GM21367 (cell line): ENCODE measurements around the gene RPP14.
A peak's percentile ranks its signal among the peaks of the same experiment; 100 is the strongest.
"Not testable (repeated sequence)": the region's sequence is repeated elsewhere in the genome, so short reads cannot be mapped to it uniquely, and the experiment has no call there.

Source experiments
- ATAC-seq: cut with Tn5 transposase; IDR thresholded peaks from one replicate; pipeline ENCODE4 v1.9.1; 2021; ENCODE audit not compliant: unreplicated experiment

RPP14 gene

GRCh38 chr3:58305882-58306711 is at the start of gene RPP14, which contains the start of gene HTD2:
Gene RPP14, plus strand, starts transcription at chr3:58306245. Its CDS starts 4,085 bp downstream, at chr3:58310330.
Gene HTD2, plus strand, starts transcription at chr3:58306520. Its CDS starts 11,094 bp downstream, at chr3:58317614.
- peak; percentile 85 for ATAC-seq

- ATAC-seq: no peak
Observed at GRCh38 chr3:58256511-58256910, 49.5 kb upstream of the RPP14 start.

DNA sequence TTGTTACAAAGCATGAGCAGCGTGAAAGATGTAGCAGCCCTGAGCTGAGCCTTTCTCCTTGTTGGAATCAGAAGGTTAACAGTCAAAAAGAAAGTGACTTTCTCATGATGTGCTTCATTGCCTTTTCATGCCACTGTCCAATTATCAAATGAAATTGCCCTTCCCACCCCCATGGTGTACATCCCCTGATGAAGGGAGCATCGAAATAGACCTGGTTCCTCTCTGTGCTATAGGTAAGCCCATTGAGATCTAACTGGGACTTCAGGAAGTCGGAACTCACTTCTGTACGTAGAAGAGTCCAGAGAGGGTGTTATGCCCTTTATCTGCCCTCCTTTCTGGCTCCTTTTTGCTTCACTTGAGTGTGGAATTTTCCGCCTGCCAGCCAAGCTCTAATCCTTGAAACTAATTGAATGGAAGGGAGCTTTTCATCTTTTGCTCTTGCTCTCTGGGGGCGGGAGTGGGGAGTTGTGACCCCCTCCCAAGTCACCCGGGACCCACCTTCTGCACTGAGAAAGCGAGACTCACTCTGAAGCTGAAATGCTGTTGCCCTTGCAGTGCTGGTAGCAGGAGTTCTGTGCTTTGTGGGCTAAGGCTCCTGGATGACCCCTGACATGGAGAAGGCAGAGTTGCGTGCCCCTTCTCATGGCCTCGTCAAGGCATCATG is 47.5 kb upstream of the RPP14 start:
- no peak for ATAC-seq

DNA sequence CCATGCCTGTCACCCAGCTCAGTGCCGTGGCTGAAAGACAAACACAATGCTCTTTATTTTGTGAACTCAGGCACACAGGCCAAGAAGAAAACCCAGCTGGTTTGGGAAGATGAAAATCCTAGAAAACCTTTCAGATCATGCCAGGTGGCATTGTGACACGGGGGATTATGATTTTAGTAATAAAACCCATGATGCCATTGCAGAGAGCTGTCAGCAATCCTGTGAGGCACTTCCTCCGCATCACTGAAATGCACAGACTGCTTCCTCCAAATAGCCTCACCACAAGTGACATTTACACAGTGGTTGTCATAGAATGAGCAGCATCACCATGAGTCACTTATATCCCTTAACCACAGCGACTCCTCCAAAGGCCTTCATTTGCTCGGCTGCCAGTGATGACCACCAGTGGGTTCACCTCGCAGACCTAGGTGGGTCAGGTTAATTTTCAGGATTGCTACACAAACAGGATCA is 45.7 kb upstream of the RPP14 start:
- no peak for ATAC-seq

DNA sequence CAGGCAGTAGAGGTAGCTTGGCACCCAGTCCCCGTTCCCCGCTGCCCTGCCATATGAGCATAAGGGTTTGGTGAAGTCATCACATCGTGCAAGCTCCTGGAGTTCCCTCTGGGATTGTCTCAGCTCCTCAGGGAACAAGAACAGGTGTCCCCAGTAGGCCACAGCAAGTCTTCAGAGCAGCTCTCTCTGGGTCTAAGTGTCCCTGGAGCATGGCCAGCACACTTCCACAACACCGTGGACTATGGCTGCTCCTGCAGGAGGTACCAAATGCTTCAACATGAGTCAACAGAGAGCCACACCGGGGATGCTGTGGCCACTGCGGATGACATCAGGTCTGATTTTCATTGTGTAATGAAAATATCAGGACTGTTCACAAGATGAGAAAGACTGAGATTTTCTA is 45.3 kb upstream of the RPP14 start:
- no peak for ATAC-seq

GRCh38 chr3:58261954-58262666 is 43.9 kb upstream of the RPP14 start:
- ATAC-seq: no peak

DNA sequence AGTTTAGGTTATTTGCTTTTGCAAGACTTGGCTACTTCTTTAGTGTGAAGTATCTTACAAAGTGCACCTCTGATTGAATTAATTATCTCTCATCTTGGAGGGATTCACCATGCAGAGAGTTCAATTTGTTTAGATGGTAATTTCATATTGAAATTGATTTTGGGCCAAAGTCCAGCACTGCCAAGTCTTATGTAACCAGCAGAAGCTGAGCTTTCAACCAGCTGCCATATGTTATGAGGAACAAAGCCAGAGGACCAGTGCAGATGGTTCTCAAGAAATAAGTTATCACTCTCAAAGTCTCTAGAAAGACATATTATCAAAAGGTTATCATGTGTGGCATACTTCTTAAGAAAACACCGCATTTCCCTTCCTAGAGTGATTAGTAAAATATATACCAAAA is 39.5 kb upstream of the RPP14 start:
- ATAC-seq: no peak

DNA sequence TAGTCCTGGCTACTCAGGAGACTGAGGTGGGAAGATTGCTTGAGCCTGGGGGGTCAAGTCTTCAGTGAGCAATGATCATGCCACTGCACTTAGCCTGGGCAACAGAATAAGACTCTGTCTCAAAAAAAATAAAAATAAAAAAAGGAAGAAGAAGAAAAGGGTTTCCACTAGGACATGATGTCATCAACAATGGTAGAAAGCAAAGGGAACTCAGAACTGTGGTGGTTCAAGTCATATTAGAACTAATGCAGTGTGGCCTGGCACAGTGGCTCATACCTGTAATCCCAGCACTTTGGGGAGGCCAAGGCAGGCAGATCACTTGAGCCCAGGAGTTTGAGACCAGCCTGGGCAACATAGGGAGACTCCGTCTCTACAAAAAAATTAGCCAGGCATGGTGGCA is 38.5 kb upstream of the RPP14 start:
- ATAC-seq: not testable (repeated sequence)

DNA sequence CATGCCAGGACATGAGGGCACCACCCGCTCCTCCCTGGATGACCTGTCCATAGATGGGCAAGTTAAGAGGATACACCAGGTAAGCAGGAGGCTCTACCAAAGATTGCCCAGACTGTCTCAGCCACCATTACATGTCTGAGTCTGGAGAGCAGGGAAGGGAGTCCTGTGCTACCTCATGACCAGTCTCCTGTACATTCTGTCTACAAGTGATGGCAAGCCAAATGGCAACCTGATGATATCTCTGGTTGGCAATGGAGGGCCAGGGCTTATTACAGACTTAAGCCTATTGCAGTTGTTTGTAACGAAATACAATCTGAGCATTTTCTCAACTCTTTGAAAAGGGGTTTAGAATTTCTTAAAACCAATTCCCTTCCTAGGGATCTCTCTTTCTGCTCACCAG is 36.7 kb upstream of the RPP14 start:
- ATAC-seq: no peak

DNA sequence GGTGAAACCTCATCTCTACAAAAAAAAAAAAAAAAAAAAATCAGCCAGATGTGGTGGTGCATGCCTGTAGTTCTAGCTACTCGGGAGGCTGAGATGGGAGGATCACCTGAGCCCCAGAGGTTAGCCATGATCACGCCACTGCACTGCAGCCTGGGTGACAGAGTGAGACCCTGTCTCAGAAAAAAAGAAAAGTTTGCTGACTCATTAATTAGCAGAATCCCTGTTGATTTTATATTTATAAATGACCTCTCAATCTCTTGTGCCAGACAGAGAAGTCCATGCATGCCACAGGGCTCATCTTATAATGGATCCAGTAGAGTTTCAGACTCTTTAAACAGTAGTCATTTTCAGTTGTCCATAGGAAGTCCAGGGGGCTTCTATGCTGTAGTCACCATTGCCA is 35.6 kb upstream of the RPP14 start:
- no peak for ATAC-seq

DNA sequence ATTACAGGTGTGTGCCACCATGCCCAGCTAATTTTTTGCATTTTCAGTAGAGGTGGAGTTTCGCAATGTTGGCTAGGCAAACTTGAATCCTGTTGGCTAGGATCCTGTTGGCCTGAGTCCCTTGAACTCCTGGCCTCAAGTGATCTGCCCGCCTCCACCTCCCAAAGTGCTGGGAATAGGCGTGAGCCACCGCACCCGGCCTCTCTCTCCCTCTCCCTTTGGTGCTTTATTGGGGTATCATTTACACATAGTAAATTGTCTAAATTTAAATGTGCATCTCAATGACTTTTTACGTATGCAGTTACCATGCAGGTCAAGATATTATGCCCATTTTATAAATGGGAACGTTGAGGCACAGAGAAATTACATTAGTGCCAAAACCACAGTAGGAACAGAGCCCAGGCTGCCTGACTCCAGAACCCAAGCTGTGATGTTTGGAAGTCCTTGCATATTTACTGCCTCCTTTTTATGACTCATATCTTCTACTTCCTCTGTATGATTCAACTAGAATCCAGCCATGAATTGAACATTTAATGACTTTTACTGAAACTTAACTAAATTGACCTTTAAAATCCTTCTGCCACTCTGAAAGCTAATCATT is 34.0 kb upstream of the RPP14 start:
- no peak for ATAC-seq

- ATAC-seq: no peak
Observed at GRCh38 chr3:58272891-58273290, 33.2 kb upstream of the RPP14 start.

- ATAC-seq: not testable (repeated sequence)
Observed at GRCh38 chr3:58273362-58273761, 32.7 kb upstream of the RPP14 start.

- no peak for ATAC-seq
Observed at GRCh38 chr3:58274027-58274614, 31.9 kb upstream of the RPP14 start.

DNA sequence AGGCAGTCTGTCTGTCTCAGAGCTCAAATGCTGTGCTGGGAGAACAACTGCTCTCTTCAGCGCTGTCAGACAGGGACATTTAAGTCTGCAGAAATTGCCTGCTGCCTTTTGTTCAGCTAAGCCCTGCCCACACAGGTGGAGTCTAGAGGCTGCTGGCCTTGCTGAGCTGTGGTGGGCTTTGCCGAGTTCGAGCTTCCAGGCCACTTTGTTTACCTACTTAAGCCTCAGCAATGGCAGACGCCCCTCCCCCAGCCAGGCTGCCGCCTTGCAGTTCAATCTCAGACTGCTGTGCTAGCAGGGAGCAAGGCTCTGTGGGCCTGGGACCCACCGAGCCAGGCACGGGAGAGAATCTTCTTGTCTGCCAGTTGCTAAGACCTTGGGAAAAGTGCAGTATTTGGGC is 25.0 kb upstream of the RPP14 start:
- ATAC-seq: no peak

DNA sequence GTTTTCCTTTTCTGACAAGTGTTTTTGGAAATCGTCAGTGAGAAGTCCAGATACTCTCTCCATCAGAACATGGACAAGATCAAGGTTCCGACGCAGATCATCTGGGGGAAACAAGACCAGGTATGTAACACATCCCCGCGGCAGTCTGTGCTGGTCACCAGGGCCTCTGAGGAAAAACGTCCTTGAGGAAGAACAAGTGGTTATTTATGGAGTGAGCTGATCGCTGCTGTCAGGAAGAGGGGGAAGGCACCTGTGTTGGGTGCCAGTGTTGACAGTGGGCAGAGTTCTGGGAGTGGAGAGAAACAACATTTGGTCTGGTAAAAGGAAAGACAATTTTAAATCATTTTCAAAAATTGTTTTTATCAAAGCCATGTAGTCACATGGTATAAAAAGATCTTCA is 20.7 kb upstream of the RPP14 start:
- no peak for ATAC-seq

DNA sequence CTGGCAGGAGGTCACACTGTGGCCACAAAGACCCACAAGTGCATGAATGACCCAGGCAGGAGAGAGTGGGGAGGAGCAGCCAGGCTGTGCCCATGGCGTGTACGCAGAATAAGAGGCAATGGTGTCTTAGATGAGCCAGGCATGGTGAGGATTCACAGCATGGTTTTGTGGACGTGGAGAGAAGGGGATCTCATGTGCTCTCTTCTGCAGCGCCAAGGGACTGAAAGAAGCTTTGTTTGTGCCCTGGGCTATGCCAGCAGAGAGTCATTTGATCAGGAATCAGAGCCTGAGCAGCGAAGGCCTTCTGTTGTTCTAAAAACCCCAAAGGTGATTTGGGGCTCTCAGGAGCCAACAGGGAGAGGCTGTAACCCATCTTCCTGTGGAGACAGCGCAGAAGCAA is 18.7 kb upstream of the RPP14 start:
- no peak for ATAC-seq

- no peak for ATAC-seq
Observed at GRCh38 chr3:58288011-58288728, 17.9 kb upstream of the RPP14 start.

DNA sequence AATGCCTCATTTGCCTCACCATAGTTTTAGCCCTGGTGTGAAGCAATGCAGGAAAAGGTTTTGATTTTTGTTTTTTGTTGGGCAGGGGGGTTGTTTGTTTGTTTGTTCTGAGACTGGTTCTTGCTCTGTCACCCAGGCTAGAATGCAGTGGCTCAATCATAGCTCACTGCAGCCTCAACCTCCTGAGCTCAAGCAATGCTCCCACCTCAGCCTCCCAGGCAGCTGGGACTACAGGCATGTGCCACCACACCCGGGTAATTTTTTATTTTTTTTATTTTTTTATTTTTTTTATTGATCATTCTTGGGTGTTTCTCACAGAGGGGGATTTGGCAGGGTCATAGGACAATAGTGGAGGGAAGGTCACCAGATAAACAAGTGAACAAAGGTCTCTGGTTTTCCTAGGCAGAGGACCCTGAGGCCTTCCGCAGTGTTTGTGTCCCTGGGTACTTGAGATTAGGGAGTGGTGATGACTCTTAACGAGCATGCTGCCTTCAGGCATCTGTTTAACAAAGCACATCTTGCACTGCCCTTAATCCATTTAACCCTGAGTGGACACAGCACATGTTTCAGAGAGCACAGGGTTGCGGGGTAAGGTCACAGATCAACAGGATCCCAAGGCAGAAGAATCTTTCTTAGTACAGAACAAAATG is 17.0 kb upstream of the RPP14 start:
- not testable (repeated sequence) for ATAC-seq

- ATAC-seq: not testable (repeated sequence)
Observed at GRCh38 chr3:58290446-58290845, 15.6 kb upstream of the RPP14 start.
